Heart left ventricle (tissue), 13 donors: ENCODE results near the gene DCAF11.

Experiments used
- CTCF ChIP-seq, 12 donors: fragments of 200-600 bp; sonication (generic) in 4 of 12; IDR thresholded peaks; one replicate each; pipeline versions ENCODE4 v1.5.0 to v1.8.0; 2018 to 2022; ENCODE audit warnings: antibody characterized with exemption in 12 of 12, mild to moderate bottlenecking in 5 of 12
- POLR2A ChIP-seq, 2 donors: fragments of 450-650 bp; IDR thresholded peaks; one replicate each; pipeline ENCODE4 v1.6.1; 2017; ENCODE audit warnings: antibody characterized with exemption in 2 of 2, mild to moderate bottlenecking in 2 of 2, moderate library complexity in 2 of 2
- donor health status: ischemic (EF 13 %, LVEDD 7.1; RV severe dilation, severe dysfunction).
- donor health status: DM: no; HTN: yes; CAD: no.
- donor health status: DM: no; HTN: no; CAD: no.
- donor health status: ischemic (EF 25% LVEDD 6.9; RV normal size, moderate dysfunction).
- donor health status: ischemic (EF 25% LVEDD 5.7; RV mildly dilated, moderate dysfunction).
- donor health status: ischemic (EF 35%, LVEDD 5.7; RV mildly dilated, moderate dysfunction).
- donor health status: nonischemic (EF 11% LVEDD 7.7; RV severe dilation, severe dysfunction).
- donor health status: DM: yes; HTN: yes; CAD: no.
- donor health status: PGD.
- donor health status: ischemic (EF 29% LVEDD 5.4; RV normal size, mild dysfunction).
- donor health status: nonischemic (EF 23%, LVEDD 6.1; RV moderate dilation, normal function).

DNA sequence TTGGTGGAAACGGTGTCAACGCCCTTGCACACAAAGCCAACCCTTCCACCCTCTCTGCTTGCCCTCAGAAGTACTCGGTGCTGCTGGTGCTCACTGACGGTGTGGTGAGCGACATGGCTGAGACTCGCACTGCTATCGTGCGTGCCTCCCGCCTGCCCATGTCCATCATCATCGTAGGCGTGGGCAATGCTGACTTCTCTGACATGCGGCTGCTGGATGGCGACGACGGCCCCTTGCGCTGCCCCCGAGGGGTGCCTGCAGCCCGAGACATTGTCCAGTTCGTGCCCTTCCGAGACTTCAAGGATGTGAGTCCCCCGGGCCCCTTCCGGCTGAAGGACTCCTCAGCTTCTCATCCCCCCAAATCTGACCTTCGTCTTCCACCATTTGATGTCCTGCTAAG, 37.5 kb upstream of the DCAF11 start:
- no peak for TF ChIP-seq CTCF (IDR thresholded peaks at IDR 0.05)
- TF ChIP-seq POLR2A (IDR thresholded peaks at IDR 0.05), result no peak
